Activated naive CD8-positive, alpha-beta T cell treated with anti-CD3 and anti-CD28 coated beads, Interleukin-2, amount 10 ng/mL, durations not matched to agents 7 days and 5 days (primary cell): ENCODE results near the gene WDR26. TPM values are rescaled to one million over a fixed set of nuclear protein-coding genes. Genes with fewer than 3 reads are reported as not detected.
A peak's percentile ranks its signal among the peaks of the same experiment; 100 is the strongest.

Source experiments
- ATAC-seq: fragments of 150-1000 bp; cut with Tn5 transposase; one replicate; pipeline ENCODE4 v1.10.0; 2021; ENCODE audit warnings: low read depth, moderate library complexity
- POLR2A ChIA-PET: fragments of 350-600 bp; sonication (Branson Sonifier 250); formaldehyde crosslinking; loops from one replicate; lab custom pipeline; 2021; ENCODE audit warnings: antibody characterized with exemption; lab: Charles Lee
- DNase-seq: peaks from one replicate; pipeline ENCODE4 v3.0.0; 2021
- H3K27ac Mint-ChIP-seq: one replicate; pipeline ENCODE4 v1.8.0; 2022; ENCODE audit warnings: mild to moderate bottlenecking, mixed read lengths
- H3K27me3 Mint-ChIP-seq: one replicate; pipeline ENCODE4 v1.8.0; 2022; ENCODE audit warnings: mild to moderate bottlenecking, moderate library complexity, mixed read lengths
- H3K36me3 Mint-ChIP-seq: one replicate; pipeline ENCODE4 v1.8.0; 2021; ENCODE audit warnings: mild to moderate bottlenecking, mixed read lengths
- H3K4me1 Mint-ChIP-seq: one replicate; pipeline ENCODE4 v1.8.0; 2021; ENCODE audit warnings: mixed read lengths
- H3K4me3 Mint-ChIP-seq: one replicate; pipeline ENCODE4 v1.8.0; 2022; ENCODE audit warnings: mild to moderate bottlenecking, moderate library complexity, mixed read lengths
- H3K9me3 Mint-ChIP-seq: one replicate; pipeline ENCODE4 v1.8.0; 2021; ENCODE audit warnings: mixed read lengths
- total RNA-seq, 2 experiments: library from RNA; stranded (reverse); gene quantifications; one replicate each; pipeline ENCODE4 v1.2.3, GENCODE V29; 2021

WDR26 gene
- total RNA-seq, 2 experiments from 2014 or later: 90.2 to 92.0 TPM

DNA sequence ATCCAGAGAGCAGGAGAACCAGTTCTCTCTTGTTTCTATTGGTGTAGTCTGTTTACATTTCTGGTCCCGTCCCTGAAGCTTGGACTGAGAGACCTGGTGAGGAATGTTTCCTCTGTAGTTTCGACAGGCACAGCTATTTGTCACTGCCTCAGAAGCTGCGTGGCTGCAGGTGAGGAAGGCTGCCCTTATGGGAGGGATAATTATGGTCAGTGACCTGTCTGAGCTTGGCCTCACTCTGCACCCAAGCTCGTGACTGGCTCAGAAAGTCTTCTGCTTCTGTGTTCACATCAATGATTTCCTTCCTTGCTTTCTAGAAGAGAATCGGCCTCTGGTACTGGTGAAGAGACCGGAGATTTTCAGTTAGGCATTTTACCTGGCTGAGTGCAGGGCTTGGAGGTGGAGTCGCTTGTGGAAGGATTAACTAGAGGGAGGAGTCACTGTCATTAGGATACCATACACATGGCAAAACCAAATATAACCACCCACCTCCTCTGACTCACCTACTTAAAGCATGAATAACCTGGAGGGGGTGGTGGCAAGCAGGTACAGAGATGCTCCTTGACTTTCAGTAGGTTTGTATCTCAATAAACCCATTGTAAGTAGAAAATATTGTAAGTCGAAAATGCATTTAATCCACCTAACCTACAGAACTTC is 19.9 kb upstream of the WDR26 start:
- no peak overlapping the region for H3K27ac Mint-ChIP-seq
- DNase-seq (no peak), ATAC-seq (no peak)
- H3K9me3 Mint-ChIP-seq: no peaks in the 10 kb centered on the region
- no peak overlapping the region for H3K4me3 Mint-ChIP-seq
- POLR2A ChIA-PET: interaction anchor here (0.6 kb wide), 1 partner anchor 90 kb away, joined by 4 read pairs; no protein-coding TSS in a partner anchor
- H3K36me3 Mint-ChIP-seq: peaks cover 6% of the 10 kb centered on the region
- H3K27me3 Mint-ChIP-seq: no peaks in the 10 kb centered on the region
- peaks cover 23% of the 10 kb centered on the region for H3K4me1 Mint-ChIP-seq

DNA sequence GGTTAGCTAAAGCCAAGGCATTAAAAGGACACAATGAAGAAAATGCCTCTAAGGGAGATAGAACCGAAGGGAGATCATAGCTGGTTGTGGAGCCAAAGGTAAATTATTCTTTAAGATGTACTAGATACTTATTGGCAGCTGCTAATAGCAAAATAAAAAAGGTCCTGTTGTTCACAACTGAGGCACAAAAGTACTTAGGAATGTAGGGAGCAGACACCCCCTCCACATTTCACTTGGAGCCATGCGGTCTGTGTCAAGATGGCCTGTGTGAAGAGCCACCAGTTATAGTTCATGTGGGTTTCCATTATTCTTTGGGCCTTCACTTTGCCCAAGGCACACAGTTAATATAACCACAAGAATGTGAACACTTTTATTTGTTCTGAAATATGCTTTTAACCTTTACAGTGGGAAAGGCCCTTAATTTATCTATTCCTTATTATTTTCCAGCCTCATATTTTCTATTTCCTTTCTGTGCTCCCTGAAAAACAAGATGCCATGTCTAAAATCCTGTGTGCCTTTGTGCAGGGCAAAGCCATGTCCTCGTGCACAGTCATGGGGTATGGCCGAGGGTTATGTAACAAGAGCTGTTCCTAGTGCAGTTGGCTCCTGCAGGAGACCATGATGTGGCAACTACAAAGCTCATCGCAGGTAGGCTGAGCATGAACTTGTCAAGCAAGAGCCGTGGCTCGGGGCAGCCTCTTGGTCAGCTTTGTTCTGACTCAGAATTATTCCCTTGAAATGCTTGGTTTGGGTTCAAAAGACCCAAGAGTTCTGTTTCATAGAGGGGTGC is 16.2 kb upstream of the WDR26 start:
- H3K9me3 Mint-ChIP-seq: no peaks in the 10 kb centered on the region
- peaks cover 9% of the 10 kb centered on the region for H3K4me1 Mint-ChIP-seq
- H3K27me3 Mint-ChIP-seq: no peaks in the 10 kb centered on the region
- POLR2A ChIA-PET: no interaction called here
- H3K27ac Mint-ChIP-seq: peak overlapping the region; percentile 60
- DNase-seq (no peak), ATAC-seq (no peak)
- peaks cover 11% of the 10 kb centered on the region for H3K36me3 Mint-ChIP-seq
- H3K4me3 Mint-ChIP-seq: no peak overlapping the region

DNA sequence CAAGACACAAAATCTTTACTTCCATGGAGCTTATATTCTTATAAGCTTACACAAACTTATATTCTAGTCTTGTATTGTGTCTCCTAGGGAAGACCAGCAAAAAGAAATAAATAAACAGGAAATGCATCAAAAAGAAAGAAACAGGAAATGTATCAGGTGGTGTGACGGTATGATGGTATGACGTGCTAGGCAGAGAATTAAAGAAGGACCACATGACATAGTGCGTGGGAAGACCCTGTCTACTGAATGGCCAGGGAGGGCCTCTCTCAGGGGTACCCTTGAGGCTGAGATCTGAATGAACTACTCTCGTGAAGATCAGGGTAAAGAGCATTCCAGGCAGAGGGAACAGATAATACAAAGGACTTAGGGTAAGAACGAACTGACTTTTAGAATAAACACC is 15.6 kb upstream of the WDR26 start:
- no peaks in the 10 kb centered on the region for H3K27me3 Mint-ChIP-seq
- POLR2A ChIA-PET: no interaction called here
- peaks cover 15% of the 10 kb centered on the region for H3K36me3 Mint-ChIP-seq
- no peak overlapping the region for H3K4me3 Mint-ChIP-seq
- DNase-seq (no peak), ATAC-seq (no peak)
- H3K9me3 Mint-ChIP-seq: no peaks in the 10 kb centered on the region
- H3K27ac Mint-ChIP-seq: peak overlapping the region; percentile 55
- H3K4me1 Mint-ChIP-seq: peaks cover 9% of the 10 kb centered on the region

DNA sequence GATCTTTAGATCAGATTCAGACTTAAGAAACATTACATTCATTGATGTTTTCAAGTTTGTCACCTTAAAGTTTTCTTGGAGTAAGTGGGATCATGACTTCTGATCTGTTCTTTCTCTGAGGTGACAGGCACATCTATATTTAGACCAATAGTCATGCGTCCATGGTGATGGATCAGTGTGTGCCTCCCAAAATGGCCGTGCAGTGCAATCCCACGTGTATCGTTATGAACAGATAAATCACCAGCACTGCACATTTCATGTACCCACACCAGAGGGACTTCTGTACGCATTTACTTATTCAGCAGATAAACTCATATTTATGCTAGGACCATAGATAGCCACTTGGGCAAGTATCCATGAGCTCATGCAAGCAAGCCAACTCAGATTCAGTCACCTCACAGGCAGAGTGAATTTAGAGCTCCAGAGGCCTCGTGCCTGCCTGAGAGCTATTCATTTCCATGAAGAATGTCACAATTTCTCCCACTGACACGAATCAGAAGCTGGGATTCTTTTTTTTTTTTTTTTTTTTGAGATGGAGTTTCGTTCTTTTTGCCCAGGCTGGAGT is 13.9 kb upstream of the WDR26 start:
- POLR2A ChIA-PET: interaction anchor here (0.9 kb wide), 1 partner anchor 14 kb away, joined by 3 read pairs; the partner anchor contains the start of gene WDR26
- Mint-ChIP-seq H3K4me1 (peaks cover 9% of the 10 kb centered on the region), H3K27me3 (no peaks in the 10 kb centered on the region), H3K9me3 (no peaks in the 10 kb centered on the region), H3K36me3 (peaks cover 15% of the 10 kb centered on the region), H3K27ac (no peak overlapping the region), H3K4me3 (no peak overlapping the region)
- DNase-seq: no peak
- no peak for ATAC-seq

DNA sequence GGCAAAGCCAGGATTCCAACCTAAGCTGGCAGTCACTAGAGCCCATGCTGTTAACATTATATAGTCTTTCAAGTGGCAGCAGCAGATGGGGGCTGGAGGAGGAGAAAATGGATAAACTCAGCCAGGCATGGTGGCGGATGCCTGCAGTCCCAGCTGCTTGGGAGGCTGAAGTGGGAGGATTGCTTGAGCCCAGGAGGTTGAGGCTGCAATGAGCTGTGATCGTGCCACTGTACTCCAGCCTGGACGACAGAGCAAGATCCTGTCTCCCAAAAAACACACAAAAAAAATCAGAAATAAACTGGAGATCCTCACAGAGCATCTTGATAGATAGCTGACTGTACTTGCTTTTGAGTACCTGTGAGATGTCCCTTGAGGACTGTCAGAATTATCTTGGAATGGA is 13.4 kb upstream of the WDR26 start:
- POLR2A ChIA-PET: no interaction called here
- H3K9me3 Mint-ChIP-seq: no peaks in the 10 kb centered on the region

DNA sequence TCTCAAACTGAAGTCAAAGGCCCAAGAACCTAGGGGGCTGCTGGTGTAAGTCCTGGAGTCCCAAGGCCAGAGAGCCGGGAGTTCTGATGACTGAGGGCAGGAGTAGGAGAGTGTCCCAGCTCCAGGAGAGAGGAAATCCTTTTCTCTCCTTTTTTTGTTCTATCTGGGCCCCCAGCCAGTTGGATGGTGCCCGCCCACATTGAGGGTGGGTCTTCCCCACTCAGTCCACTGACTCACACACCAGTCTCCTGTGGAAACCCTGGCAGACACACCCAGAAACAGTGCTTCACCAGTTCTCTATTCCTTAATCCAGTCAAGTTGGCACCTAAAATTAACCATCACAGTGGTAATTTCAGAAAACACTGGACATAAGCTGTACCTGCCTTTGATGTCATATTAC is 12.7 kb upstream of the WDR26 start:
- Mint-ChIP-seq H3K4me3 (no peak overlapping the region), H3K4me1 (peaks cover 9% of the 10 kb centered on the region), H3K9me3 (no peaks in the 10 kb centered on the region), H3K36me3 (peaks cover 13% of the 10 kb centered on the region), H3K27ac (no peak overlapping the region), H3K27me3 (no peaks in the 10 kb centered on the region)
- no peak for DNase-seq
- no peak for ATAC-seq
- POLR2A ChIA-PET: no interaction called here

More for the DNA sequence above, 13.4 kb upstream of the WDR26 start:
- H3K27ac Mint-ChIP-seq: no peak overlapping the region
- peaks cover 13% of the 10 kb centered on the region for H3K36me3 Mint-ChIP-seq
- H3K4me1 Mint-ChIP-seq: peaks cover 9% of the 10 kb centered on the region
- DNase-seq (no peak), ATAC-seq (no peak)
- H3K27me3 Mint-ChIP-seq: no peaks in the 10 kb centered on the region
- no peak overlapping the region for H3K4me3 Mint-ChIP-seq

DNA sequence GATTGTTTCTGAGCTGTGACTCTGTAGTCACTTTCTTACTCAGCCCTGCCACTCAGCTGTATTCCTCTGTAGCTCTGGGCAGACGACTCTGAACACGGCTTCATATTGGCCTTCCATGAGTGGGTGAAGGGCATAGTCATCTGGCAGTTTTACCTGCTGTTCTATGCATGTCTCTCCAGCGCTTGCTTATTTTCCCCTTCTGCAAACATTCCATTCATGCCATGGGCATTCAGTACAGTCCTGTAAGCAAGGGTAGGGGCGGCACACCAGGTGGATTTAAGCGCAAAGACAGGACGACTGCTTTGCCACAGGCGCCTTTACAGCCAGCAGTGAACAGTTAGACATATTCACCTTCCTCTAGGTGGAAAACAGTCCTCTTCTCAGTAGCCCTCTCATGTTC is 4.4 kb upstream of the WDR26 start:
- Mint-ChIP-seq H3K9me3 (no peaks in the 10 kb centered on the region), H3K27me3 (no peaks in the 10 kb centered on the region), H3K4me3 (no peak overlapping the region), H3K36me3 (no peaks in the 10 kb centered on the region), H3K27ac (no peak overlapping the region), H3K4me1 (peaks cover 19% of the 10 kb centered on the region)
- no peak for ATAC-seq
- POLR2A ChIA-PET: no interaction called here
- DNase-seq: no peak

DNA sequence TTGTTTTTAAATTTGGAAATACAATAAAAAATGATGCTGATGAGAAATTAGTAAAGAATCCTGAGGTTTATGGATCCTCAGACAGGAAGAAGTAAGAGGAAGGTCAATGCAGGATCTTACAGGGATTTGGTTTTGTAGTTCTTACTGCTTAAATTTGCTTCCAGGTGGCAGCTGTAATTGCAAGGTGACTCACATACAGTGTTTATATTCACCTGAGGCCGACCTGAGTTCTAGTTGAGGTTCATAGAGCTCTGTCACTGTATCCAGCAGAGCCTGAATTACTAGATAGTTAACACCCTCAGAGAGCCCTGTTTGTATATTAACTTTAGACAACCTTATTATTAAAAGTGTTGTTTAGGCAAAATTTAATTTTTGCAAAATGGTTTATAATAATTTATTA is 1.4 kb upstream of the WDR26 start:
- POLR2A ChIA-PET: interaction anchor here (2.0 to 3.9 kb wide), 2 partner anchors 78 to 253 kb away, joined by 6 to 17 read pairs; partner anchors contain the start of genes CNIH4 and DEGS1
- H3K4me1 Mint-ChIP-seq: peaks cover 40% of the 10 kb centered on the region
- H3K27ac Mint-ChIP-seq: peak overlapping the region; percentile 97
- H3K36me3 Mint-ChIP-seq: peaks cover 9% of the 10 kb centered on the region
- H3K27me3 Mint-ChIP-seq: no peaks in the 10 kb centered on the region
- no peak for DNase-seq
- no peak for ATAC-seq
- no peaks in the 10 kb centered on the region for H3K9me3 Mint-ChIP-seq
- H3K4me3 Mint-ChIP-seq: peak overlapping the region; percentile 94

DNA sequence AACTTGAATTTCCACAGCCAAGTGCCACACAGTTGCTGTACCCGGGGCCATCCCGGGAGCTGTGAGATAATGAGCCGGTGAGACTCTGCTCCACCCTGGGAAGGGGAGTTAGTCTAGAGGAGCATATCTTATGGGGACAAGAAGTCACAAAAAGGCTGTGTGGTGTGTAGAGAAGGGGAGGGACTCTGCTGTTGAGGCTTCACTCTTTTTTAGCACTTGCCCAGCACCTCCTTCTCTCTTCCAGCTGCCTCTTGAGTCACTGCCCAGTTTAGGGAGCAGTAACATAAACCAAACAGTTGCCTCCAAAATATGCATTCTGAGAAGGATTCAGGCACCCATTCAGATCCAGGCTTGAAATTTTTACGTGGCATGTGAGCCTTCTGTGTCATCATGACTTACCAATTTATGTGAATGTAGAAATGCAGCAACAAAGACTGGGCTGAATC is 744 bp upstream of the WDR26 start:
- peak overlapping the region; percentile 97 for H3K27ac Mint-ChIP-seq
- H3K4me3 Mint-ChIP-seq: peak overlapping the region; percentile 94
- peaks cover 14% of the 10 kb centered on the region for H3K36me3 Mint-ChIP-seq
- peak; percentile 5 for ATAC-seq
- H3K27me3 Mint-ChIP-seq: no peaks in the 10 kb centered on the region
- H3K4me1 Mint-ChIP-seq: peaks cover 45% of the 10 kb centered on the region
- no peaks in the 10 kb centered on the region for H3K9me3 Mint-ChIP-seq
- no peak for DNase-seq
- POLR2A ChIA-PET: interaction anchor here (0.5 to 3.9 kb wide), 9 partner anchors 8 to 387 kb away, joined by 3 to 17 read pairs (median 4); partner anchors contain the start of genes CNIH4 and DEGS1

DNA sequence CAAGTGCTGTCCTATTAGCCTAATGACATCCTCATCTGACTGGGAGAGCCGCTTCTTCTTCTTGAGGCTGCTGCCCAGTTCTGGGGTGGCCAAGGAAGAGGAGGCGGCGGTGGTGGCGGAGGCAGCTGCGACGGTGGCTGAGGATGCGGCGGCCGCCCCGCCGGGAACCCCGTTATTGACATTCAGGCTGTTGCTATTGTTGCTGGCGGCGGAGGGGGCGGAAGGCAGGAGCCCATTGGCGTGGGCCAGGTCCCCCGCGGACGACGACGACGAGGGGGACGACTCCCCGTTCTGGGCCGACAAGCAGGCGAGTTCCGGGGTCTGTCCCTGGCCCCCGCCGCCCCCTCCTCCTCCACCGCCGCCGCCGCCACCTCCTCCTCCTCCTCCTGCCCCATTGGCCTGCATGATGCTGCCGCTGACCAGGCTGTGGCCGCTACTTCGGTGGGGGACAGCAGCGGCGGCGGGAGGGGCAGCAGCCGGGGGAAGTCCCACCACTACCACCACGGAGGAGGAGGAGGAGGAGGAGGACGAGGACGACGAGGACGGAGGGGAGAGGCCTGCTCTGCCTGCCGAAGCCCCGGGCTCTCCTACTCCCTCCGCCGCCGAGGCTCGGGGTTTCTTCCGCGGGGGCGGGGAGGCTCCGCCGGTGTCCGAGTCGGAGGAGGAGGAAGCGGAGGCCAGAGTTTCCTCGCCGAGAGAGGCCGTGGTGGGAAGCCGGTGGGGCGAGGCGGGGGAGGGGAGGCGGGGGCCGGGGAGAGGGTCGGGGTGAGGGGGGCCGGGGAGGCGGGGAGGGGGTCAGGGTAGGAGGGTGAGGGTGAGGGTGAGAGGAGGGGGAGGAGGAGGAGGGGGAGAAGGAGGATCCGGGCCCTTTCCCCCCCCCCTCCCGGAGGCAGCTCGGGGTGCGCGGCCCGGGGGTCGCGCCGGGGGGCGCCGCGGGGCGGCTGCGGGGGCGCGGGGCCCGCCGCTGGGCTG is 610 bp downstream of the WDR26 start:
- H3K27ac Mint-ChIP-seq: peak overlapping the region; percentile 59
- H3K4me3 Mint-ChIP-seq: peak overlapping the region; percentile 82
- peaks cover 14% of the 10 kb centered on the region for H3K36me3 Mint-ChIP-seq
- no peaks in the 10 kb centered on the region for H3K9me3 Mint-ChIP-seq
- no peaks in the 10 kb centered on the region for H3K27me3 Mint-ChIP-seq
- POLR2A ChIA-PET: interaction anchor here (0.9 to 3.9 kb wide), 14 partner anchors 9 to 320 kb away, joined by 3 to 17 read pairs (median 3); partner anchors contain the start of genes CNIH4, DEGS1 and FBXO28
- H3K4me1 Mint-ChIP-seq: peaks cover 45% of the 10 kb centered on the region
- ATAC-seq (peak; percentile 11), DNase-seq (peak; percentile 67)

DNA sequence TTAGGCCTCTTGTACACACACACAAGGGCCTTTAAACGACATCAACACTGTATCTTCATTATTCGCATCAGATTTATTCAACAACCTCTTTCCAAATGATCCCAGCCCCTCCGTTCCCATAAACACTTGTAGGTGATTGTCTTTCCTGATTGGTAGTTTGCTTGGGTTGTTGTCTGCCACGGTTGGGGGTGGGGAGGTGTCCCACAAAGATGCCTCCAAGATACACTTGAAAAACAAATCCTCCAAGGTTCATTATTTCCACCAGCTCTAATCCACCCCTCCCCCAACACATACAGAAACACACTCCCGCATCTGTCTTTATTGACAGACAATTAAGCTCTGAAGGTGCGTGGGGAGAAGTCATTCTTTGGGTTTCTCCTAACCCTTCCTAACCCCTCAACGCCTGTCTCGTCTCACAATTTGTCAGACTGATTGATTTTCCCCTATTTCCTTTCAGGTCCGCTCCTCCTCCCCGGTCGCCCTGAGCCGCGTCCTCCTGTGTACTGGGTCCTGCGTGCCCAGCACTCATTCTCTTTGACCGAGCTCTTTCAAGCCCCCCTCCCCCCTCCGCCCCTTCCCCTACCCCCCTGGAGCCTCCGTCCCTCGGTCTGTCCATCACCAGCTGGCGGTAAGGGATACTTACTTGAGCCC is 1.4 kb downstream of the WDR26 start:
- POLR2A ChIA-PET: interaction anchor here (0.9 to 3.9 kb wide), 7 partner anchors 20 to 250 kb away, joined by 3 to 17 read pairs (median 3); partner anchors contain the start of genes CNIH4 and DEGS1
- Mint-ChIP-seq H3K27me3 (no peaks in the 10 kb centered on the region), H3K9me3 (no peaks in the 10 kb centered on the region), H3K27ac (peak overlapping the region; percentile 59), H3K4me3 (peak overlapping the region; percentile 82), H3K36me3 (peaks cover 16% of the 10 kb centered on the region), H3K4me1 (peaks cover 44% of the 10 kb centered on the region)
- ATAC-seq (no peak), DNase-seq (no peak)

DNA sequence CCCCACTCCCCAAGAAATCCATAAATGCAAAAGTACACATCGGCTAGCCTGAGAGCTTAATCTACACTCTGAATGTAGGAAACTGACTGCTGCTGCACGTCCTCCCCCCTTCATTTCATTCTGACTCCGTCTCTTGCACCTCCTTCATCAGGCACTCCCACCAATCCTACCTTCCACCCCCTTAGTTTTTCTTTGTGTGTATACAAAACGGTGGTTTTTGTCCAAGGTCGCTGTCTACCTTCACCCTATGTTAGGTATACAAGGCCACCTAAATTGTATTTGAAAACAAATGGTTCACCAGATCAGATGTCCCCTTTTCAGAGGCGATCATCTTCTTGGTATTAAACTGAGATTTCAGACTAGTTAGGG is 1.9 kb downstream of the WDR26 start:
- no peaks in the 10 kb centered on the region for H3K27me3 Mint-ChIP-seq
- ATAC-seq (no peak), DNase-seq (no peak)
- H3K4me1 Mint-ChIP-seq: peaks cover 46% of the 10 kb centered on the region
- peaks cover 19% of the 10 kb centered on the region for H3K36me3 Mint-ChIP-seq
- POLR2A ChIA-PET: interaction anchor here (0.9 to 3.9 kb wide), 11 partner anchors 10 to 250 kb away, joined by 3 to 17 read pairs (median 3); partner anchors contain the start of genes CNIH4, DEGS1 and NVL
- H3K9me3 Mint-ChIP-seq: no peaks in the 10 kb centered on the region
- H3K4me3 Mint-ChIP-seq: peak overlapping the region; percentile 82
- peak overlapping the region; percentile 59 for H3K27ac Mint-ChIP-seq
